Stimulated activated CD8-positive, alpha-beta memory T cell treated with anti-CD3 and anti-CD28 coated beads, Interleukin-12 subunit alpha, Interleukin-12 subunit beta, amount 100 ng/mL, for 4 hours (primary cell): ENCODE results near the gene TUBE1.
"Not testable (repeated sequence)": the region's sequence is repeated elsewhere in the genome, so short reads cannot be mapped to it uniquely, and the experiment has no call there.

Source experiments
- DNase-seq: peaks from one replicate; pipeline ENCODE4 v3.0.0-alpha.2; 2020; ENCODE audit warnings: low read depth

TUBE1 gene

GRCh38 chr6:112087136-112087911 is at the start of gene TUBE1, which contains the start of gene FAM229B:
TUBE1 (minus strand) TSS chr6:112087482; CDS start chr6:112087434, 48 bp downstream.
FAM229B (plus strand) TSS chr6:112087591; CDS start chr6:112099284, 11,693 bp downstream.
- DNase-seq = peak; percentile 79

- DNase-seq = no peak
Measured at GRCh38 chr6:112130878-112131277, 43.6 kb upstream of the TUBE1 start.

- DNase-seq = no peak
Measured at GRCh38 chr6:112128208-112128607, 40.9 kb upstream of the TUBE1 start.

GRCh38 chr6:112123982-112124381 is 36.7 kb upstream of the TUBE1 start:
- no peak for DNase-seq

- DNase-seq = no peak
Measured at GRCh38 chr6:112122756-112123155, 35.5 kb upstream of the TUBE1 start.

- DNase-seq = no peak
Measured at GRCh38 chr6:112118034-112118433, 30.8 kb upstream of the TUBE1 start.

- no peak for DNase-seq
Measured at GRCh38 chr6:112117554-112117953, 30.3 kb upstream of the TUBE1 start.

GRCh38 chr6:112116221-112116620 is 28.9 kb upstream of the TUBE1 start:
- DNase-seq = no peak

GRCh38 chr6:112114577-112115223 is 27.4 kb upstream of the TUBE1 start:
- DNase-seq = no peak

- no peak for DNase-seq
Measured at GRCh38 chr6:112113918-112114317, 26.6 kb upstream of the TUBE1 start.

- DNase-seq = no peak
Measured at GRCh38 chr6:112113431-112113830, 26.1 kb upstream of the TUBE1 start.

GRCh38 chr6:112109262-112109661 is 22.0 kb upstream of the TUBE1 start:
- DNase-seq = no peak

- no peak for DNase-seq
Measured at GRCh38 chr6:112106562-112106961, 19.3 kb upstream of the TUBE1 start.

- not testable (repeated sequence) for DNase-seq
Measured at GRCh38 chr6:112106026-112106425, 18.7 kb upstream of the TUBE1 start.

GRCh38 chr6:112100561-112100960 is 13.3 kb upstream of the TUBE1 start:
- no peak for DNase-seq

GRCh38 chr6:112096901-112097300 is 9.6 kb upstream of the TUBE1 start:
- DNase-seq = no peak

- no peak for DNase-seq
Measured at GRCh38 chr6:112087916-112088315, 634 bp upstream of the TUBE1 start.

GRCh38 chr6:112086744-112087135 is 542 bp downstream of the TUBE1 start:
- DNase-seq = no peak

GRCh38 chr6:112085286-112086065 is 1.8 kb downstream of the TUBE1 start:
- no peak for DNase-seq

GRCh38 chr6:112081569-112081968 is 5.7 kb downstream of the TUBE1 start:
- no peak for DNase-seq

- DNase-seq = no peak
Measured at GRCh38 chr6:112066606-112067005, 20.7 kb downstream of the TUBE1 start.

GRCh38 chr6:112065426-112065986 is 21.8 kb downstream of the TUBE1 start:
- no peak for DNase-seq
